ENCODE results near the gene AIF1. TPM values are rescaled to one million over a fixed set of nuclear protein-coding genes. Genes with fewer than 3 reads are reported as not detected.

Gene AIF1
- total RNA-seq, 1 donor from 2014 or later, result 15.2 TPM

DNA sequence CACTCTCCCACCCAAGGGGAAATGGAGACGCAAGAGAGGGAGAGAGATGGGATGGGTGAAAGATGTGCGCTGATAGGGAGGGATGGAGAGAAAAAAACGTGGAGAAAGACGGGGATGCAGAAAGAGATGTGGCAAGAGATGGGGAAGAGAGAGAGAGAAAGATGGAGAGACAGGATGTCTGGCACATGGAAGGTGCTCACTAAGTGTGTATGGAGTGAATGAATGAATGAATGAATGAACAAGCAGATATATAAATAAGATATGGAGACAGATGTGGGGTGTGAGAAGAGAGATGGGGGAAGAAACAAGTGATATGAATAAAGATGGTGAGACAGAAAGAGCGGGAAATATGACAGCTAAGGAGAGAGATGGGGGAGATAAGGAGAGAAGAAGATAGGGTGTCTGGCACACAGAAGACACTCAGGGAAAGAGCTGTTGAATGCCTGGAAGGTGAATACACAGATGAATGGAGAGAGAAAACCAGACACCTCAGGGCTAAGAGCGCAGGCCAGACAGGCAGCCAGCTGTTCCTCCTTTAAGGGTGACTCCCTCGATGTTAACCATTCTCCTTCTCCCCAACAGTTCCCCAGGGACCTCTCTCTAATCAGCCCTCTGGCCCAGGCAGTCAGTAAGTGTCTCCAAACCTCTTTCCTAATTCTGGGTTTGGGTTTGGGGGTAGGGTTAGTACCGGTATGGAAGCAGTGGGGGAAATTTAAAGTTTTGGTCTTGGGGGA is 38.9 kb upstream of the AIF1 start:
- peak overlapping the region; percentile 62 for H3K27ac ChIP-seq (replicated peaks)
- DNase-seq, result no peak
- TF ChIP-seq, protein P1, sequence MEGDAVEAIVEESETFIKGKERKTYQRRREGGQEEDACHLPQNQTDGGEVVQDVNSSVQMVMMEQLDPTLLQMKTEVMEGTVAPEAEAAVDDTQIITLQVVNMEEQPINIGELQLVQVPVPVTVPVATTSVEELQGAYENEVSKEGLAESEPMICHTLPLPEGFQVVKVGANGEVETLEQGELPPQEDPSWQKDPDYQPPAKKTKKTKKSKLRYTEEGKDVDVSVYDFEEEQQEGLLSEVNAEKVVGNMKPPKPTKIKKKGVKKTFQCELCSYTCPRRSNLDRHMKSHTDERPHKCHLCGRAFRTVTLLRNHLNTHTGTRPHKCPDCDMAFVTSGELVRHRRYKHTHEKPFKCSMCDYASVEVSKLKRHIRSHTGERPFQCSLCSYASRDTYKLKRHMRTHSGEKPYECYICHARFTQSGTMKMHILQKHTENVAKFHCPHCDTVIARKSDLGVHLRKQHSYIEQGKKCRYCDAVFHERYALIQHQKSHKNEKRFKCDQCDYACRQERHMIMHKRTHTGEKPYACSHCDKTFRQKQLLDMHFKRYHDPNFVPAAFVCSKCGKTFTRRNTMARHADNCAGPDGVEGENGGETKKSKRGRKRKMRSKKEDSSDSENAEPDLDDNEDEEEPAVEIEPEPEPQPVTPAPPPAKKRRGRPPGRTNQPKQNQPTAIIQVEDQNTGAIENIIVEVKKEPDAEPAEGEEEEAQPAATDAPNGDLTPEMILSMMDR (IDR thresholded peaks at IDR 0.05; ENCODE audit: borderline replicate concordance), result no peak
- intact Hi-C loops (cut with micrococcal nuclease), result no loop called here
- peaks cover 19% of the 10 kb centered on the region for H3K4me1 ChIP-seq
- H3K36me3 ChIP-seq, result no peaks in the 10 kb centered on the region
- no peaks in the 10 kb centered on the region for H3K9me3 ChIP-seq (replicated peaks)
- H3K4me3 ChIP-seq, result peak overlapping the region; percentile 60
- H3K27me3 ChIP-seq (ENCODE audit: low read depth), result no peaks in the 10 kb centered on the region

DNA sequence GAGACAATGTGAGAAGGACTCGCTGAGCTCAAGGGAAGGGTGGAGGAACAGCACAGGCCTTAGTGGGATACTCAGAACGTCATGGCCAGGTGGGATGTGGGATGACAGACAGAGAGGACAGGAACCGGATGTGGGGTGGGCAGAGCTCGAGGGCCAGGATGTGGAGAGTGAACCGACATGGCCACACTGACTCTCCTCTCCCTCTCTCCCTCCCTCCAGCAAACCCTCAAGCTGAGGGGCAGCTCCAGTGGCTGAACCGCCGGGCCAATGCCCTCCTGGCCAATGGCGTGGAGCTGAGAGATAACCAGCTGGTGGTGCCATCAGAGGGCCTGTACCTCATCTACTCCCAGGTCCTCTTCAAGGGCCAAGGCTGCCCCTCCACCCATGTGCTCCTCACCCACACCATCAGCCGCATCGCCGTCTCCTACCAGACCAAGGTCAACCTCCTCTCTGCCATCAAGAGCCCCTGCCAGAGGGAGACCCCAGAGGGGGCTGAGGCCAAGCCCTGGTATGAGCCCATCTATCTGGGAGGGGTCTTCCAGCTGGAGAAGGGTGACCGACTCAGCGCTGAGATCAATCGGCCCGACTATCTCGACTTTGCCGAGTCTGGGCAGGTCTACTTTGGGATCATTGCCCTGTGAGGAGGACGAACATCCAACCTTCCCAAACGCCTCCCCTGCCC is 38.0 kb upstream of the AIF1 start:
- Histone ChIP-seq H3K27me3 (ENCODE audit: low read depth) (no peaks in the 10 kb centered on the region), H3K27ac (replicated peaks) (no peak overlapping the region), H3K4me3 (no peak overlapping the region), H3K36me3 (no peaks in the 10 kb centered on the region), H3K4me1 (peaks cover 28% of the 10 kb centered on the region), H3K9me3 (replicated peaks) (no peaks in the 10 kb centered on the region)
- no peak for DNase-seq
- TF ChIP-seq, protein P1 (IDR thresholded peaks at IDR 0.05; ENCODE audit: borderline replicate concordance), result no peak
- intact Hi-C loops (cut with micrococcal nuclease), result no loop called here

DNA sequence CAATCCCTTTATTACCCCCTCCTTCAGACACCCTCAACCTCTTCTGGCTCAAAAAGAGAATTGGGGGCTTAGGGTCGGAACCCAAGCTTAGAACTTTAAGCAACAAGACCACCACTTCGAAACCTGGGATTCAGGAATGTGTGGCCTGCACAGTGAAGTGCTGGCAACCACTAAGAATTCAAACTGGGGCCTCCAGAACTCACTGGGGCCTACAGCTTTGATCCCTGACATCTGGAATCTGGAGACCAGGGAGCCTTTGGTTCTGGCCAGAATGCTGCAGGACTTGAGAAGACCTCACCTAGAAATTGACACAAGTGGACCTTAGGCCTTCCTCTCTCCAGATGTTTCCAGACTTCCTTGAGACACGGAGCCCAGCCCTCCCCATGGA is 37.5 kb upstream of the AIF1 start:
- intact Hi-C loops (cut with micrococcal nuclease), result no loop called here
- no peaks in the 10 kb centered on the region for H3K36me3 ChIP-seq
- no peaks in the 10 kb centered on the region for H3K9me3 ChIP-seq (replicated peaks)
- no peak overlapping the region for H3K27ac ChIP-seq (replicated peaks)
- no peak overlapping the region for H3K4me3 ChIP-seq
- DNase-seq, result no peak
- H3K4me1 ChIP-seq, result peaks cover 33% of the 10 kb centered on the region
- TF ChIP-seq, protein P1 (IDR thresholded peaks at IDR 0.05; ENCODE audit: borderline replicate concordance), result no peak
- no peaks in the 10 kb centered on the region for H3K27me3 ChIP-seq (ENCODE audit: low read depth)

- intact Hi-C loops (cut with micrococcal nuclease), result no loop called here
- no peaks in the 10 kb centered on the region for H3K36me3 ChIP-seq
- H3K4me3 ChIP-seq, result no peak overlapping the region
- H3K27me3 ChIP-seq (ENCODE audit: low read depth), result no peaks in the 10 kb centered on the region
- no peak for DNase-seq
- H3K27ac ChIP-seq (replicated peaks), result no peak overlapping the region
- H3K4me1 ChIP-seq, result peaks cover 38% of the 10 kb centered on the region
- TF ChIP-seq, protein P1 (IDR thresholded peaks at IDR 0.05; ENCODE audit: borderline replicate concordance), result no peak
- no peaks in the 10 kb centered on the region for H3K9me3 ChIP-seq (replicated peaks)
These were observed 36.6 kb upstream of the AIF1 start for GRCh38 chr6:31578184-31579118.

DNA sequence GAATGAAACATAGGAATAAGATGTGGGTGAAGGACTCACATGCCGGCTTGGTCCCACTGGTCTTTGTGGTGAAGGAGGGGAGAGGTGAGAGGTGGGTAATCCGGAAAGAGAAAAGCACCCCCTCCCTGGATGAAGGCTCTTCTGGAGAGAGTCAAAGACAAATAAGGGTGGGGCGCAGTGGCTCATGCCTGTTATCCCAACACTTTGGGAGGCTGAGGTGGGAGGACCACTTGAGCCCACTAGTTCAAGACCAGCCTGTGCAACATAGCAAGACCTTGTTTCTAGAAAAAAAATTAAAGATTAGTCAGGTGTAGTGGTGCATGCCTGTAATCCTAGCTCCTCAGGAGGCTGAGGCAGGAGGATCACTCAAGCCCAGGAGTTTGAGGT is 35.9 kb upstream of the AIF1 start:
- intact Hi-C loops (cut with micrococcal nuclease), result no loop called here
- Histone ChIP-seq H3K4me1 (peaks cover 38% of the 10 kb centered on the region), H3K27ac (replicated peaks) (no peak overlapping the region), H3K9me3 (replicated peaks) (no peaks in the 10 kb centered on the region), H3K27me3 (ENCODE audit: low read depth) (no peaks in the 10 kb centered on the region), H3K4me3 (no peak overlapping the region), H3K36me3 (no peaks in the 10 kb centered on the region)
- TF ChIP-seq, protein P1 (IDR thresholded peaks at IDR 0.05; ENCODE audit: borderline replicate concordance), result no peak
- DNase-seq, result no peak

All from left ventricle myocardium inferior (tissue), 1 donor.